ENCODE results near the gene PPP2R3B. TPM values are rescaled to one million over a fixed set of nuclear protein-coding genes. Genes with fewer than 3 reads are reported as not detected.
"Not testable (repeated sequence)": the region's sequence is repeated elsewhere in the genome, so short reads cannot be mapped to it uniquely, and the experiment has no call there.

Gene PPP2R3B
- total RNA-seq, 6 experiments from 2014 or later: 11.7 to 20.5 (median 13.9) TPM

DNA sequence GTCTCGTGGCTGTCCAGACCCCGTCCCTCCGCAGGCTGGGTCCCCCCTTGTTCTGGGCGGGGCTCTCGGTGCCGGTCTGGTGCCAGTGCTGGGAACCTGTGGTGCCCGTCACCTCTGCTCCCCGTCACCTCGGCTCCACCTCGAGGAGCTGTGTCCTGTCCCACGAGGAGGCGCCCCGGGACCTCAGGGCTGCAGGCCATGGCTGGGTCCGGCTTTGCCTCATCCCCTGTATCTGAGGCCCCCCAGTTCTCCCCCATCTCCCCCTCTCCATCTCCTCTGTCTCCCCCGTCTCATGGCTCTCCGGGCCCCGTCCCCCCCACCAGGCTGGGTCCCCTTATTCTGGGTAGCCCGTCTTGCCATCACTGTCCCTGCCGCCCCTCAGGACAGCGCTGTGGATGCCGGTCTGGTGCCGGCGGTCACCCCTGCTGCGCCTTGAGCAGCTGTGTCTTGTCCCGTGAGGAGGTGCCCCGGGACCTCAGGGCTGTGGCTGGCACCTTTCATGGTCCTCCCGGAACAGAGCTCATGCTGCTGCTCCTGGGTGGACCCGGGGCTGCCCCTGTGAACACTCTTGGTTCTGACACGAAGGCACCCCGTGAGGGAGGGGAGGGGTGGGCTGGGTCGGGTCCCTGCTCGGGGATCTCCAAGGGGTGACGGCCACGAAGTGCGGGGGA, 54.7 kb downstream of the PPP2R3B start:
- no peak overlapping the region; the same call in 1 of the 2 replicates for H3K4me3 Mint-ChIP-seq
- DNase-seq: no peak
- H3K27me3 Mint-ChIP-seq (ENCODE audit: insufficient read depth): peaks cover 7% of the 10 kb centered on the region
- TF ChIP-seq, protein P1, sequence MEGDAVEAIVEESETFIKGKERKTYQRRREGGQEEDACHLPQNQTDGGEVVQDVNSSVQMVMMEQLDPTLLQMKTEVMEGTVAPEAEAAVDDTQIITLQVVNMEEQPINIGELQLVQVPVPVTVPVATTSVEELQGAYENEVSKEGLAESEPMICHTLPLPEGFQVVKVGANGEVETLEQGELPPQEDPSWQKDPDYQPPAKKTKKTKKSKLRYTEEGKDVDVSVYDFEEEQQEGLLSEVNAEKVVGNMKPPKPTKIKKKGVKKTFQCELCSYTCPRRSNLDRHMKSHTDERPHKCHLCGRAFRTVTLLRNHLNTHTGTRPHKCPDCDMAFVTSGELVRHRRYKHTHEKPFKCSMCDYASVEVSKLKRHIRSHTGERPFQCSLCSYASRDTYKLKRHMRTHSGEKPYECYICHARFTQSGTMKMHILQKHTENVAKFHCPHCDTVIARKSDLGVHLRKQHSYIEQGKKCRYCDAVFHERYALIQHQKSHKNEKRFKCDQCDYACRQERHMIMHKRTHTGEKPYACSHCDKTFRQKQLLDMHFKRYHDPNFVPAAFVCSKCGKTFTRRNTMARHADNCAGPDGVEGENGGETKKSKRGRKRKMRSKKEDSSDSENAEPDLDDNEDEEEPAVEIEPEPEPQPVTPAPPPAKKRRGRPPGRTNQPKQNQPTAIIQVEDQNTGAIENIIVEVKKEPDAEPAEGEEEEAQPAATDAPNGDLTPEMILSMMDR (IDR thresholded peaks at IDR 0.05): no peak
- H3K36me3 Mint-ChIP-seq (ENCODE audit: low read depth): peaks cover 22% of the 10 kb centered on the region
- no peaks in the 10 kb centered on the region for H3K4me1 Mint-ChIP-seq (ENCODE audit: low read depth)
- H3K27ac Mint-ChIP-seq: no peak overlapping the region
- peaks cover 7% of the 10 kb centered on the region; the same call in 1 of the 2 replicates for H3K9me3 Mint-ChIP-seq

DNA sequence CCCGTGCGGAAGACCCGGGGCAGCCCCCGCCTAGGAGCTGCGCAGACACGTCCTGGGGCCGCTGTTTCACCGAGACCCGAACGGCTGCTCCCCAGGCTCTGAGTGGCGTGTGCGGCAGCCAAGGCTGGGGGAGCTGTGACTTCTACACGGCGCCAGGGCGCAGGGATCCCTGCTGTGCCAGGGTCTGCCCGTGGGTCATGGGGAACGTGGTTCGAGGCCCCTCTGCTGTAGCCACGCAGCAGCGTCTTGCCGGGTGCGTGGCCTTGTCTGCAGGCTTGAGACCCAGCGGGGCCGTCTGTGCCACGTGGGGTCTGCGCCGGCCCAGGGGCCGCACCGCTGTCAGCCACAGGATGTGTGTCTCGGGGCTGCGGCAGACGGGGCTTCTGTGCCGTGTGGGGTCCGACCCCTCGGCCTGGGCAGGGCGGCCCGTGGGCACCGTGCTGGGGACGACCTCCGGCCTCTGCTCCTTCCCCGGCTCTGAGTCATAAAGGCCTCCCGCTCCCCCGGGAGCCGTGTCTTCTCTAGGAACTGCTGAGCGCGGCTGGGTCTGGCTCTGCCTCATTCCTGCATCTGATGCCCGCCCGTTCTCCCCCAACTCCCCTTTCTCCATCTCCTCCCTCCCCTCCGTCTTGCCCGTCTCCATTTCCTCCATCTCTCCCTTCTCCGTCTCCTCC, 55.4 kb downstream of the PPP2R3B start:
- Mint-ChIP-seq H3K27ac (no peak overlapping the region), H3K4me3 (no peak overlapping the region; the same call in 1 of the 2 replicates), H3K36me3 (ENCODE audit: low read depth) (peaks cover 15% of the 10 kb centered on the region), H3K27me3 (ENCODE audit: insufficient read depth) (peaks cover 2% of the 10 kb centered on the region; the same call in 1 of the 2 replicates), H3K9me3 (peaks cover 3% of the 10 kb centered on the region; the same call in 1 of the 2 replicates), H3K4me1 (ENCODE audit: low read depth) (no peaks in the 10 kb centered on the region)
- DNase-seq: no peak
- TF ChIP-seq, protein P1 (IDR thresholded peaks at IDR 0.05): no peak

DNA sequence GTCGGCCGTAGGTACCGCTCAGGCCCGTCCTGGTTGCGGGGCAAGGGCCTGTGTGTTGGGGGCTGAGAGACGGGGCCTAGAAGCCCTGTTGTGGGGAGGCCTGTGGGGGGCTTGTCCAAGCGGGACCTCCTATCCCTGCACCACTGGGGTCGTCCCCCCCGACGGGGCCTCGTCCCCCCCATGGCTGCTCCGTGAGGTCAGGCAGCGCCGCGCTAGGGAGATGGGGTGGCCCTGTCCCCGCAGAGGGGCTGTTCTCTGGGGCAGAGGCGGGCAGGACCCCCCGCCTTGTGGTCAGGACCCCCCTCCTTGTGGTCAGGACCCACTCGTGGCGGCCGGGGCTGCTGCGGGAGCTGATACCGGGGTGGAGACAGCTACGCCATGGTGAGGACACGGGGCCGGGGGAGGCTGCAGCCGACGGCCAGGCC, 56.0 kb downstream of the PPP2R3B start:
- no peak overlapping the region for H3K4me3 Mint-ChIP-seq

GRCh38 chrX:330141-330725, 56.5 kb downstream of the PPP2R3B start:
- H3K9me3 Mint-ChIP-seq; H3K4me1 Mint-ChIP-seq (ENCODE audit: low read depth); DNase-seq; H3K36me3 Mint-ChIP-seq (ENCODE audit: low read depth); H3K27ac Mint-ChIP-seq; H3K27me3 Mint-ChIP-seq (ENCODE audit: insufficient read depth); H3K4me3 Mint-ChIP-seq: not testable (repeated sequence)

More for the DNA sequence above, 56.0 kb downstream of the PPP2R3B start:
- Mint-ChIP-seq H3K9me3 (no peaks in the 10 kb centered on the region), H3K27me3 (ENCODE audit: insufficient read depth) (0 out of 2 replicates have a peak, but pooled peaks cover 1% of the 10 kb centered on the region), H3K36me3 (ENCODE audit: low read depth) (peaks cover 10% of the 10 kb centered on the region), H3K4me1 (ENCODE audit: low read depth) (no peaks in the 10 kb centered on the region), H3K27ac (no peak overlapping the region)
- TF ChIP-seq, protein P1 (IDR thresholded peaks at IDR 0.05): no peak
- DNase-seq: no peak

DNA sequence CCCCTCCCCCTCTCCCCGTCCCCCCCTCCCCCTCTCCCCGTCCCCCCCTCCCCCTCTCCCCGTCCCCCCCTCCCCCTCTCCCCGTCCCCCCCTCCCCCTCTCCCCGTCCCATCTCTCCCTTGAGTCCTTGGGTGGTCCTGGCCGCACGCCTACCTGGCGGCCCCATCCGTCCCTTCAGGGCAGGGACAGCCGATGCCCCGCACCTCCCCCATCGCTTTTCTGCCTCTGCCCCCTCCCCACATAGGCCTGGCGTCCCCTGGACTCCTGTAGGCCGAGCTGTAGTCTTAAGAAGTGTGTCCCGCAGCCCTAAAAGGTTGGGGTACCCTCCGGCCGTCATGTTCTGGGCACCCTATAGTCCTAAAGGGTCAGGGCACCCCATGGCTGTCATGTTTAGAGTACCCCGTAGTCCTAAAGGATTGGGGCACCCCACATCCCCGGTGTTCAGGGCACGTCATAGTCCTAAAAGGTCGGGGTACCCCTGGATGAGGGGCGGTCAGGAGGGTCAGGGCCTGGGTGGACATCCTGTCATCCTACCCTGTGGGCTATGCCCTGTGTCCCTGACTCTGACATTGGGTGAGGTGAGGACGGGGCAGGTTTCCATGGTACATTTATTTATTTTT, 57.3 kb downstream of the PPP2R3B start:
- H3K36me3 Mint-ChIP-seq (ENCODE audit: low read depth): no peaks in the 10 kb centered on the region
- 0 out of 2 replicates have a peak, but pooled peaks cover 1% of the 10 kb centered on the region for H3K27me3 Mint-ChIP-seq (ENCODE audit: insufficient read depth)
- no peak for DNase-seq
- no peak overlapping the region for H3K4me3 Mint-ChIP-seq
- no peak overlapping the region for H3K27ac Mint-ChIP-seq
- H3K9me3 Mint-ChIP-seq: no peaks in the 10 kb centered on the region
- TF ChIP-seq, protein P1 (IDR thresholded peaks at IDR 0.05): no peak
- no peaks in the 10 kb centered on the region for H3K4me1 Mint-ChIP-seq (ENCODE audit: low read depth)
